GM21528 (cell line): ENCODE measurements around the gene SCNM1.
"Not testable (repeated sequence)": the region's sequence is repeated elsewhere in the genome, so short reads cannot be mapped to it uniquely, and the experiment has no call there.

Source experiments
- ATAC-seq: cut with Tn5 transposase; IDR thresholded peaks from one replicate; pipeline ENCODE4 v1.9.1; 2021; ENCODE audit warnings: mild to moderate bottlenecking, moderate library complexity; ENCODE audit not compliant: unreplicated experiment, low FRiP score

Gene SCNM1

GRCh38 chr1:151146412-151147131 lies 19.4 kb upstream of the SCNM1 start, which contains the start of gene SEMA6C:
Gene SEMA6C (minus strand): TSS chr1:151146631. CDS start chr1:151142621, 4,010 bp downstream.
- peak; percentile 94 for ATAC-seq

GRCh38 chr1:151147132-151147503 lies 18.8 kb upstream of the SCNM1 start:
- ATAC-seq = no peak

- no peak for ATAC-seq
Measured at GRCh38 chr1:151147665-151148064, 18.3 kb upstream of the SCNM1 start.

DNA sequence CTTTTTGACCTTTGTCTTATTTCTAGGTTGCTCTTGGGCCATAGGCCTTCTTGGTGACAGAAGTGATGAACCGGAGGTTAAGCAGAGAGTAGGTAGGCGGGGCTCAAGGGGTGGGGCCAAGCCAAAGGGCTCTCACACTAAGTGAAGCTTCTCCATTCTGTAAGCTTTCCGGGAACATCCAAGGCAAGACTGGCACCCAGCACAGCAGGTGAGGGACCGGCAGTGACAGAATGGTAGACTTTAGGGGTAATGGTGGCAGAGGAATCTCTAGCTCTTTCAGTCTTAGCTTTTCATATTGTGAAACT lies 9.5 kb upstream of the SCNM1 start, which contains the start of gene TNFAIP8L2:
TSS of gene TNFAIP8L2 (plus strand) at position 135 of the 305 bp plus-strand sequence. CDS start 2,049 bp downstream, outside the sequence.
- peak; percentile 63 for ATAC-seq

DNA sequence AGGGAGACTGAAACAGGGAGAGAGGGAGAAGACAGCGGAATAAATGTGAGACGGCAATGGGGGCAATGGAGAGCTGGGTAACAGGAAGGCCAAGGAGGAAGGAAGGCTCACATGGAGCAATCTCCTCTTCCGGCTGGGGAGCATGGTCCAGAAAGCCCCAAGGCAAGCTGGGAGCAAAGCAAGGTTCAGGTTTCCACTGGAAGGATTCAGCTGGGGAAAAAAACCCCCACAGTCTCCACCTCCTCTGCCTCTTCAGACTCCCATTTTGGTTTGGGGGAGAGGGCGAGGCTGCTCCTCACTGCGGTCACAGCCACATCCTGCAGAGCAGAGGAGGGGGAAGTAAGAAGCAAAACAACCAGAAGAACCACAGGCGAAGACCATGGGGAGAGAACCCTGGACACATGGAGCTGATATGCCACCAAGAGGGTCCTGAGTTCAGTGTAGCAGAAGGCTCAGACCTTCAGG lies 8.8 kb upstream of the SCNM1 start:
- no peak for ATAC-seq

DNA sequence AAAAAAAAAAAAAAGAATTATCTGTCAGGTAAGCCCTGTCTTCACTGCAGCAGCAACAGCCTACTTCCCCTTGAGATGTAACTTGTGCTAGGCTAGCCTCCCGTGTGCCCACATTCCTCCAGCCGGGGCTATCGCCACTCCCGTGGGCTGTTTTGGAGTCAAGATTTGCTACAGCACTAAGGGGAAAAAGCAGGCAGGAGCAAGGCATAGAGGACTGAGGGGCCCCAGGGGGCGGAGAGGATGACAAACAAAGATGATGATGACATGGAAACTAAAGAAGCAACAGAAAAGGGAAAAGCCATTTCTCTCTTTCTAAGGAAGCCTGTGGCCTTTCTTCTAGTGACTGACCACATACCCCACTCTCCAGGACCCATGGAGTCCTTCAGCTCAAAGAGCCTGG lies 7.6 kb upstream of the SCNM1 start:
- ATAC-seq = no peak

DNA sequence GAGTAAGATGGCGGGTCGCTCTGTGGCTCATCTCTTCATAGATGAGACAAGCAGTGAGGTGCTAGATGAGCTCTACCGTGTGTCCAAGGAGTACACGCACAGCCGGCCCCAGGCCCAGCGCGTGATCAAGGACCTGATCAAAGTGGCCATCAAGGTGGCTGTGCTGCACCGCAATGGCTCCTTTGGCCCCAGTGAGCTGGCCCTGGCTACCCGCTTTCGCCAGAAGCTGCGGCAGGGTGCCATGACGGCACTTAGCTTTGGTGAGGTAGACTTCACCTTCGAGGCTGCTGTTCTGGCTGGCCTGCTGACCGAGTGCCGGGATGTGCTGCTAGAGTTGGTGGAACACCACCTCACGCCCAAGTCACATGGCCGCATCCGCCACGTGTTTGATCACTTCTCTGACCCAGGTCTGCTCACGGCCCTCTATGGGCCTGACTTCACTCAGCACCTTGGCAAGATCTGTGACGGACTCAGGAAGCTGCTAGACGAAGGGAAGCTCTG lies 7.1 kb upstream of the SCNM1 start:
- no peak for ATAC-seq

- no peak for ATAC-seq
Measured at GRCh38 chr1:151159373-151159772, 6.6 kb upstream of the SCNM1 start.

- ATAC-seq = no peak
Measured at GRCh38 chr1:151164732-151165280, 1.1 kb upstream of the SCNM1 start.

DNA sequence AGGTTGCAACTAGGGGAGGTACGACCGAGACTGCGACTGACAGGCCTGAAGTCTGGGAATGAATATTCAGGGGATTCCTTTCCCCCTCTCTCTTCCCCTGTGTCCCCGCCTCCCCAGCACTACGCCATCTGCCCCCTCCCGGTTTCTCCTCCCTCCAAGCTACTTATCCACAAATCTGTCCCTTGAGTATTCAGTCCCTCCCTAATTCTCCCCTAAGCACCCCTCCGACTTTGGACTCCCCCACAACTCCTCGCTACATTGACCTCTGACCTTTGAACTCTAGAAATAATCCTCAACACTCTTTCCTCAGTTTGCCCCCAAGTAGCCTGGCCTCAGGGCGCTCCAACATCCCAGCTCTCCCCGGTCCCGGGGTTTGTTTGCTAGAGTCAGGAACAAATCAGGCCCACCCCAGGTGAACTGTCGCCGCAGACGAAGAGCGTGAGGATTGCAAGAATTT lies 635 bp upstream of the SCNM1 start:
- ATAC-seq = peak; percentile 19

- peak; percentile 11 for ATAC-seq
Measured at GRCh38 chr1:151166505-151166956, 587 bp downstream of the SCNM1 start.

DNA sequence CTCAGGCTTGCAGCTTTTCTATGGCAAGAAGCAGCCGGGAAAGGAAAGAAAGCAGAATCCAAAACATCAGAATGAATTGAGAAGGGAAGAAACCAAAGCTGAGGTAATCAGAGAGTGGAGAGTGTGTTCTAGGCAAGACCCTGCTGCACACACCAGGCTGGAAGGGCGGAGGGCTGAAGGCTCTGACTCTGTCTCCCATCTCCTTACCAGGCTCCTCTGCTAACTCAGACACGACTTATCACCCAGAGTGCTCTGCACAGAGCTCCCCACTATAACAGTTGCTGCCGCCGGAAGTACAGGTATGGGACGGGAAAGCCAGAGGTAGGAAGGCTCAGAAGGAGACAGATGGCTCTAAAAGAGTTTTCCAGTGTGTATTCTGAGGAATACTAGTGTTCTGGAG lies 1.2 kb downstream of the SCNM1 start:
- no peak for ATAC-seq

- no peak for ATAC-seq
Measured at GRCh38 chr1:151171190-151171589, 5.2 kb downstream of the SCNM1 start.

- no peak for ATAC-seq
Measured at GRCh38 chr1:151175041-151175741, 9.2 kb downstream of the SCNM1 start.

DNA sequence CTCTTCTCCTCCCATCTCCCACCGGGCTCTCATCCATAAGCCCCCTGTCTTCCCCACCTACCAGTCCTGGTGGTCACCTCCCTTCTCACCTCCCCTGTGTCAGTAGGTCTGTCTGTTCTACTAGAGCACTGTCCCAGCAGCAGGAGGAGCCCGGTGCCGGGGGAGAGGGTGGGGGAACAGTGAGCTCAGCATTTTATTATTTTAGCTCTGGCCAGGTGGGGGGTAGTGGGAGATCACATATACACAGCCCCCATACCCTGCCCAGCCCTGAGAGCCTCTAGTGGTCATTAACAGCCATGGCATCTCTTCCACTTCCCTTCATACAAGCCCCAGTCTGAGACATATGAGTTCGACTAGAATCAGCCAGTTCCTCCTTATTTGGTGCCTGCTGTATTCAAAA lies 9.9 kb downstream of the SCNM1 start, which contains the start of gene TMOD4:
TSS of gene TMOD4 (minus strand) at position 119 of the 400 bp plus-strand sequence. CDS start 1,106 bp downstream, outside the sequence.
- no peak for ATAC-seq

DNA sequence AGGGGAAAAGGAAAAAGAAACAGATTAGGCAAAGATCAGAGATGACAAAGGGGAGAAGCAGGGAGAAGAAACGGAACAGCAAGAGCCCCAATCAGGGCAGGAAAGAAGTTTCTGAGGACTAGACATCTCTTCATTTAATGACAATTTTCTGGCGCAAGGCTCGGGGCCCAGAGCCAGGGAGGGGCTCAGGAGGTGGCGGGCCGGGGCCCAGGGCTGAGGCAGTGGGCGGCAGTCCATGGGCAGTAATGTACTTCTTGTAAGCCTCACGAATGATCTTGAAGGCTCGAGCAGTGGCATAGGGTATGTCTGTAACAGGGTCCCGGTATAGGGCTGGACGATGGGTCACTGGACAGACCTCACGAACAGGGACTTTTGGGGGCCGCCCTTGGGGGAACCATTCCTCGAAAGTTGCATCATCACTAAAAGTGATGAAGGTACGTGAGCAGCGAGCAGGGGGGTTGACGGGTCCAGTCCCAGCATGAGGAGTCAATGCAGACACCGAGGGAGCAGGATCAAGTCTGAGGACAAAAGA lies 10.6 kb downstream of the SCNM1 start:
- no peak for ATAC-seq

GRCh38 chr1:151184211-151184610 lies 18.3 kb downstream of the SCNM1 start:
- no peak for ATAC-seq

DNA sequence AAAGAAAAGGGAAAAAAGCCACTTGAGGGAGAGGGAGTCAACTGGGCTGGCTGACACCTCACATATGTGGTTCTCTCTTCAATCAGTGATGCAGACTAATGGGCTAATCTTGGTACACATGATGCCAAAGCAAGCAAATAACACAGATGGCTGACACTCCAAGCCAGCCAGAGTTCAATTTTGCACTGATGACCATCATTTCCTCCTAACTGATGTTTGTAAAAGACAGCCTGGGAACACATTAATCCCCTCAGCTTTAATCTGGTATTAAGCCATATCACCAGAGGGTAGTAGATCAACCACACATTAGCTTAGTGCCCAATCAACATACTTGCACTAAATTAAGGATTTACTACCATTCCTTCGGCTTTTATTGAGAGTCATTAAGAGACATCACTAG lies 21.3 kb downstream of the SCNM1 start:
- ATAC-seq = no peak

DNA sequence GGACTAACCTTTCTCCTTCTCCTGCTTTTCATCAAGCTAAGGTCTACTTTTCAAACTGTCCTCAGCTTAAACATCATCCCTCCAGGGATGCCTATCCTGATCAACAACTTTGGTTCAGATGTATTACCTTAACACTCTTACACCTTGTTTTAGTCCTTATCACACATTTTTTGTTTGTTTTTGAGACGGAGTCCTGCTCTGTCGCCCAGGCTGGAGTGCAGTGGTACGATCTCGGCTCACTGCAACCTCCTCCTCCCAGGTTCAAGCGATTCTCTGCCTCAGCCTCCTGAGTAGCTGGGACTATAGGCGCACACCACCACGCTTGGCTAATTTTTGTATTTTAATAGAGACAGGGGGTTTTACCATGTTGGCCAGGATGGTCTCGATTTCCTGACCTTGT lies 22.7 kb downstream of the SCNM1 start:
- ATAC-seq = not testable (repeated sequence)

GRCh38 chr1:151189637-151190445 lies 23.9 kb downstream of the SCNM1 start, which contains the start of gene VPS72:
Gene VPS72 (minus strand): TSS chr1:151190197. CDS start chr1:151190121, 76 bp downstream.
- ATAC-seq = peak; percentile 85
